ENCODE measurements around the gene MAL. TPM values are rescaled to one million over a fixed set of nuclear protein-coding genes. Genes with fewer than 3 reads are reported as not detected.
"Not testable (repeated sequence)": the region's sequence is repeated elsewhere in the genome, so short reads cannot be mapped to it uniquely, and the experiment has no call there.

The MAL gene
- polyA plus RNA-seq, 12 donors, result 2.7 to 40.6 (median 3.8) TPM; not detected in 2

DNA sequence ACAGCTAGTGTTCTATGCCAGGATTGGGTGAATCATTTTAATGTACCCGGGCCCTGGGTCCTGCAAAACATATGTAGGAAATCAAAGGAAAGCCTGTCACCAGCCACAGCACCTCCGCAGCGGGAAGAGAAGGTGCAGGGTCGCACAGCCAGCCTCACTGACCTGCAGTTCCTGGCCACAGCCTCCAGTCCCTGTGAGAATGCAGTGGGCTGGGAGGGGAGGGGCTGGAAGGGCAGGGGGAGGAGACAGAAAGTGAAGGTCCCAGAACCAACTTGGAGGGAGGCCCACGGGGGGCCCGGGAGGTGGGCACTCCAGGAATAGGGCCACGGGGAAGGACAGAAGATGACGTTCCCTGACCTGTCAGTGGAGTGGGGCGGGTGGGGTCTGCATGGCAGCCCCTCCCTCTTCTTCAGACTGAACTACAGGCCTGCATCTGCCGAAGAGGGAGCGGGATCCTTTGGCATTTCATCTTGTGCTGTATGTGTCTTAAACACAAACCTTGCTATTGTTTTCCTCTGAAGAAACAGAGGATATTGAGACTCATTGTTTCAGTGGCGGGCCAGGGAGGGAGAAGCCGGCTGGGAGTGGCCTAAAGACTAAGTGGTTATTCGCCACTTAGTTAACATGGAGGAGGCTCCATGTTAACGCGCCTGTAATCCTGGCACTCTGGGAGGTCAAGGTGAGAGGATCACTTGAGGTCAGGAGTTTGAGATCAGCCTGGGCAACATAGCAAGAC lies 7.5 kb downstream of the MAL start:
- no peak for DNase-seq

DNA sequence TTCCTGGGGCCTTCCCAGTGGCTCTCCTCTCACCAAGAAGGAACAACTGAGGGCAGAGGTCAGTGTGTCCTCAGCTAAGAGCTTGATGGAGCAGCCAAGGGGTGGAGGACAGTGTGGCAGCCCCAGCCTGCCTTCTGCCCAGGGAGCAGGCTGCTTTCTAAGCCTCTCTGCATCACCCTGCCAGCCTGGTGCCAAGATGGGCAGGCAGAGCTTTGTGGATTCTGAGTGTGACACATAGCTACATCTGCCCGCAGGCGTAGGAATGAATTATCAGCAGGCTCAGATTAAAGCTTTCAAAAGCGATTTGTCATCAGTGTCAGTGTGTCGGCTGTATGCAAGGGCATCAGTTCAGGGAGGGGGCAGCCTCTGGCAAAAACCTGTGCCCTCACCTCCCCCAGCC lies 8.7 kb downstream of the MAL start:
- no peak for DNase-seq

DNA sequence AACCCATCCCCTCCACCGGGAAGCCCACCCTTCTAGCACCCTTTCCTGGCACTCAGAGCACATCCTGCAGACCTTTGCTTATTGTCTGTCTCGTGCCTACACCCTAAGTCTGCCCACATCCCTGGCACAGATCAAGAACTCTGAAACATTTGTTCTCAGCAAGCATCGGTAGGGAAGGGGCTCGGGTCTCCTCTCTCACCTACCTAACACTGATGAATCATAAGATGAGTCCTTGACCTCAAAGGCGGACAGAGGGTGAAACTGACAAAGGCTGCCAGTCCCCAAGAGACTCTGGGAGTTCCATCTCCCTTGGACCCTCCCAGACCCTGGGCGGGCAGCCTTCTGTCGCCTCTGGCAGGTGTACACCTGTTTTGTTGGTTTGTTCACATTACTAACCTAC lies 9.3 kb downstream of the MAL start:
- DNase-seq, result no peak

DNA sequence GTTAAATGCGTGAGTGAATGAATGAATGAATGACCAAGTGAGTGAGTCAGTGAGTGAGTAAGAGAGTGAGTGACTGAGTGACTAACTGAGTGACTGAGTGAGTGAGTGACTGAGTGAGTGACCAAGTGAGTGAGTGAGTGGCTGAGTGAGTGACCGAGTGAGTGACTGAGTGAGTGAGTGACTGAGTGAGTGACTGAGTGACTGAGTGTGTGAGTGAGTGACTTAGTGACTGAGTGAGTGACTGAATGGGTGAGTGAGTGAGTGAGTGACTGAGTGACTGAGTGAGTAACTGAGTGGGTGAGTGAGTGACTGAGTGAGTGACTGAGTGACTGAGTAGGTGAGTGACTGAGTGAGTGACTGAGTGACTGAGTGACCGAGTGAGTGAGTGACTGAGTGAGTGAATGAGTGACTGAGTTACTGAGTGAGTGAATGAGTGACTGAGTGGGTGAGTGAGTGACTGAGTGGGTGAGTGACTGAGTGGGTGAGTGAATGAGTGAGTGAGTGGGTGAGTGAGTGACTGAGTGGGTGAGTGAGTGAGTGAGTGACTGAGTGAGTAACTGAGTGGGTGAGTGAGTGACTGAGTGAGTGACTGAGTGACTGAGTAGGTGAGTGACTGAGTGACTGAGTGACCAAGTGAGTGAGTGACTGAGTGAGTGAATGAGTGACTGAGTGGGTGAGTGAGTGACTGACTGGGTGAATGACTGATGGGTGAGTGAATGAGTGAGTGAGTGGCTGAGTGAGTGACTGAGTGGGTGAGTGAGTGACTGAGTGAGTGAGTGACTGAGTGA lies 11.3 kb downstream of the MAL start:
- DNase-seq, result no peak

DNA sequence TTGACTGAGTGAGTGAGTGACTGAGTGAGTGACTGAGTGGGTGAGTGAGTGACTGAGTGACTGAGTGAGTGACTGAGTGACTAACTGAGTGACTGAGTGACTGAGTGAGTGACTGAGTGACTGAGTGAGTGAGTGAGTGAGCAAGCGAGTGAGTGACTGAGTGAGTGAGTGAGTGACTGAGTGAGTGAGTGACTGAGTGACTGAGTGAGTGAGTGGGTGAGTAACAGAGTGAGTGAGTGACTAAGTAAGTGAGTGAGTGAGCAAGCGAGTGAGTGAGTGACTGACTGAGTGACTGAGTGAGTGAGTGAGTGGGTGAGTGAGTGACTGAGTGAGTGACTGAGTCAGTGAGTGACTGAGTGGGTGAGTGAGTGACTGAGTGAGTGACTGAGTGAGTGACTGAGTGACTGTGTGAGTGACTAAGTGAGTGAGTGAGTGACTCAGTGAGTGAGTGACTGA lies 11.9 kb downstream of the MAL start:
- DNase-seq, result no peak

DNA sequence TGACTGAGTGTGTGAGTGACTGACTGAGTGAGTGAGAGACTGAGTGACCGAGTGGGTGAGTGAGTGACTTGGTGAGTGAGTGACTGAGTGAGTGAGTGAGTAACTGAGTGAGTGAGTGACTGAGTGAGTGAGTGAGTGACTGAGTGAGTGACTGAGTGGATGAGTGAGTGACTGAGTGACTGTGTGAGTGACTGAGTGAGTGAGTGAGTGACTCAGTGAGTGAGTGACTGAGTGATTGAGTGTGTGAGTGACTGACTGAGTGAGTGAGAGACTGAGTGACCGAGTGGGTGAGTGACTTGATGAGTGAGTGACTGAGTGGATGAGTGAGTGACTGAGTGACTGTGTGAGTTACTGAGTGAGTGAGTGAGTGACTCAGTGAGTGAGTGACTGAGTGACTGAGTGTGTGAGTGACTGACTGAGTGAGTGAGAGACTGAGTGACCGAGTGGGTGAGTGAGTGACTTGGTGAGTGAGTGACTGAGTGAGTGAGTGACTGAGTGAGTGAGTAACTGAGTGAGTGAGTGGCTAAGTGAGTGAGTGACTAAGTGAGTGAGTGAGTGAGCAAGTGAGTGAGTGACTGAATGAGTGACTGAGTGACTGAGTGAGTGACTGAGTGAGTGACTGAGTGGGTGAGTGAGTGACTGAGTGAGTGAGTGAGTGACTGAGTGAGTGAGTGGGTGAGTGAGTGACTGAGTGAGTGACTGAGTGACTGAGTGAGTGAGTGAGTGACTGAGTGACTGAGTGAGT lies 12.5 kb downstream of the MAL start:
- not testable (repeated sequence) for DNase-seq

DNA sequence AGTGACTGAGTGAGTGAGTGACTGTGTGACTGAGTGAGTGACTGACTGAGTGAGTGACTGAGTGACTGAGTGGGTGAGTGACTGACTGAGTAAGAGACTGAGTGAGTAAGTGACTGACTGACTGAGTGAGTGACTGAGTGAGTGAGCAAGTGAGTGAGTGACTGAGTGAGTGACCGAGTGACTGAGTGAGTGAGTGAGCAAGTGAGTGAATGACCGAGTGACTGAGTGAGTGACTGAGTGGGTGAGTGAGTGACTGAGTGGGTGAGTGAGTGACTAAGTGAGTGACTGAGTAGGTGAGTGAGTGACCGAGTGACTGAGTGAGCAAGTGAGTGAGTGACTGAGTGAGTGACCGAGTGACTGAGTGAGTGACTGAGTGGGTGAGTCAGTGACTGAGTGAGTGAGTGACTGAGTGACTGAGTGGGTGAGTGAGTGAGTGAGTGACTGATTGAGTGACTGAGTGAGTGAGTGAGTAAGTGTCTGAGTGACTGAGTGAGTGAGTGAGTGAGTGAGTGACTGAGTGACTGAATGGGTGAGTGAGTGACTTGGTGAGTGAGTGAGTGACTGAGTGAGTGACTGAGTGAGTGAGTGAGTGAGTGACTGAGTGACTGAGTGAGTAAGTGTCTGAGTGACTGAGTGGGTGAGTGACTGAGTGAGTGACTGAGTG lies 13.3 kb downstream of the MAL start:
- DNase-seq, result no peak

DNA sequence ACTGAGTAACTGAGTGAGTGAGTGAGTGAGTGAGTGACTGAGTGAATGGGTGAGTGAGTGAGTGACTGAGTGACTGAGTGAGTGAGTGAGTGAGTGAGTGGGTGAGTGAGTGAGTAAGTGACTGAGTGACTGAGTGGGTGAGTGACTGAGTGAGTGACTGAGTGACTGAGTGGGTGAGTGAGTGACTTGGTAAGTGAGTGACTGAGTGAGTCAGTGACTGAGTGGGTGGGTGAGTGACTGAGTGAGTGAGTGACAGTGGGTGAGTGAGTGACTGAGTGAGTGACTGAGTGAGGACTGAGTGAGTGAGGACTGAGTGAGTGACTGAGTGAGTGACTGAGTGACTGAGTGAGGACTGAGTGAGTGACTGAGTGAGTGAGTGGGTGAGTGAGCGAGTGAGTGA lies 13.9 kb downstream of the MAL start:
- DNase-seq, result no peak

DNA sequence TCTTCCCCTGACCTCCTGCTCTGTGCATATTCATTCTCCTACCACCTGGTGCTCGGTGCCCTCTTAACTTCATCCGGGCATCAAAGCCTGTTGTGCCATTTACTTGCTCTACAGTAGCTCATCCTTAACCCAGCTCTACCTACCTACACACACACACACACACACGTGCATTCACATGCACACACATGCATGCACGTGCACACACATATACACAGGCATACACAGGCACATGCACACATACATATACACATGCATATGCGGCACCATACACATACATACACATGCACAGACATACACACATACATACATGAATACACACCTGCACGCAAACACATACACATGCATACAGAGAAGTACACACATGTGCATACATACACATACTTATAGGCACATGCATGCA lies 14.5 kb downstream of the MAL start:
- DNase-seq, result no peak

DNA sequence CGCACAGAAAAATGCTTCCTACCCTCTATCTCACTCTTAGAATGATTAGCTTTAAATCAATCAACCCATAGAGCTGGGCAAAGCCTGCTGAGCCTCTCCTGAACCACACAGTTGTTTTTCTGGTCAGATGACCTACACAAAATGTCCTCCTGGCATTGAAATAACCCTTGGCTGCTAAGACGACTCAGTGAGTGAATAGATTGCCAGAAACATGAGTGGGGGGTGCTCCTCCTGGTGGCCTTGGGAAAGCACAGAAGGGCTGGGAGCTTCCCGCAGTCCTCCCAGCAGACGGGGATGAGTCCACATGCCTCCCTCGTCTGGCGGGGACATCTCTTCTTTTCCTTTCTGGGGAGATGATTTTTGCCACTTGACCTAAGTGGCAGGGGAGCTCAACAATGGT lies 14.9 kb downstream of the MAL start:
- no peak for DNase-seq

DNA sequence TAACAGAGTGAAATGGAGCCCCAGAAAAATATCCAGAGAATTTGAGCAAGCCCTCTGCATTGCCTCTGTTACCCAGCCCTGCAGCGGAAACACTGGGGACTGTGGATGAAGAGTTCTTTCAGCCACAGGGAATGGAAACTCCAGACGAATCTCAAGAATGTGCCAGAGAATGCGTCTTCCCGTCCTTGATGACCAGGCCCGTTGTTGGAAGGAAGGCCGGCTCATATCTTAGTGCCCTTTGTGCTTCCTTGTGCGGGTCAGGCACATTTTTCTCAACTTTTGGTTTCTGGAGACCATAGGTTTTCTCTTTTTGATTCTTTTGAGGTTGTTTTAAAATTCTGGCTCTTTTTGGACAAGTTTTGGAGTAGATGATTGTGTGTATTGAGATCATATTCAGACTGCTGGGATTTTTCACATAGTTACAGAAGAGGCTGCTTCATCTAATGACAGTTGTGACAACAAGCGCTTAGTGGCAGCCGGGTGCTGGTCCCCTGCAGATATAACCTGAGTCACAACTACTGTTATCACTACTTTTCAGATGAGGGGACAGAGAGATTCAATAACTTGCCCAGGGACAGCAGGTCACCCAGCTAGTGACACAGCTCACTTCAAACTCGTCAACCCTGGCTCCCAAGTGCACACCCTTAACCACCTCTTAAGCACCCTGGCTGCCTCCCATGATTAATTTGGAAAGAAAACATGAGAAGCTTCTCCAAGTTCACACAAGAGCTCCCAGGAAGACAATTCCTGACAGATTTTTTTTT lies 15.7 kb downstream of the MAL start:
- no peak for DNase-seq

DNA sequence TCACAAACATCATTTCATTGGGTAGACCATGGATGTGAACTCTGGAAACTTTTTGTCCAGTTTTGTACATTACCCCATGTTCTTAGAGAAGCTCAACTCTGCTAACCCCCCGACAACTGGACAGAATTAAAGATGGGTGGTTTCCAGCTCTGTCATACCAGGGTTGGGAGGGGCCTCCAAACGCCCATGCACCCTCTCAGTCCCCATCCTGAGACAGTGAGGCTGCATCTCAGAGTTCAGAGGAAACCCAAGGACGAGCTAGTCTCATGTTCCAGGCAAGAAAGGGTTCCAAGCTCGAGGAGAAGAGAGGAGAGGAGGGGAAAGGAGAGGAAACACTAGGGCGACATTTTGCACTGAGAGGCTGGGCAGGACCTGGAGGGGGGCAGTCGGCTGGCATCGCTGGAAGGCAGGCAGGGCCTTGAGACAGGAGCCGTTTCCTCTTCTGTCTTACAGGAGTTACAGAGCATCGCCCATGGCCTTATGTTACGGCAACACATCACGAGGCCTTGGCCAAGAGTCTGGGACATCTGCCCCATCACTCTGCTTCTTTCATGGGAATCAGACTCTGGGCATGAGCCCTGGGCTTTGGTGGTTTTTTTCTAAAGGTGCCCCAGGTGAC lies 16.4 kb downstream of the MAL start:
- DNase-seq, result no peak

DNA sequence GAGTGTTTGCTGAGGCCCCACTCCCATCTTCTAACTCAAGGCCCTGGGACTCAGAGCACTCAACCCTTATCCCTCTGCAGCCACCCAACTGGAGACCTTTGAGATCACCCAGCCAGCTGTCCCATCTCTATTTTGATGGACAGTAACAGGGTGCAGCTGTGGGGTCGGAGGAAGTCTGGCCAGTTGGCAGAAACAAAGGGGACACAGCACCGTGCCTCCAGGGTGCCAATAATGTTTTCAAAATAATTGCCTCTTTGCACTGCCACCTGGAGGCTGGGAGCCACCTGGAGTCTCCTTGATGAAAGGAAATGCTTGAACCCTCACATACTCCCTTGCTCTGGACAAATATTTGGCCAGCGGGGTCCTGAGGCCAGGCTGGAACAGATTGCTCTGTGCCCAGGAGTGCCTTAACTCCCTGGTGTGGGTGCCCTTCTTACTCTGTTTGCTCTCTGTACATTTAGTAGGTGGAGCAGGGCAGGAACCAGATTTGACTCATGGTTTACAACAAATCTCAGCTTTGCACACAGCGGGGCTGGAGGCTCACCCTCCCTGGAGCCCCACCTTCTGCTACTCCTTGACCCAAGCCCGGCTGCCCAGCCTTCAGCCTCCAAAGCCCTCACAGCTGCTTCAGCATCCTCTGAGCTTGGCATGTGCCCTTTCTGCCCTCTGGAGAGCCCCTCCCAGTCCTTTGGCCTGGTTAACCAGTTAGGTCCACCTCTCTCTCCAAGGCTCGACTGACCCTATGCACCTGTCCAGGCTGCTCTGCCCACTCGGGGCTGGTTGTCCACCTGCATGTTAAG lies 17.2 kb downstream of the MAL start:
- DNase-seq, result no peak

DNA sequence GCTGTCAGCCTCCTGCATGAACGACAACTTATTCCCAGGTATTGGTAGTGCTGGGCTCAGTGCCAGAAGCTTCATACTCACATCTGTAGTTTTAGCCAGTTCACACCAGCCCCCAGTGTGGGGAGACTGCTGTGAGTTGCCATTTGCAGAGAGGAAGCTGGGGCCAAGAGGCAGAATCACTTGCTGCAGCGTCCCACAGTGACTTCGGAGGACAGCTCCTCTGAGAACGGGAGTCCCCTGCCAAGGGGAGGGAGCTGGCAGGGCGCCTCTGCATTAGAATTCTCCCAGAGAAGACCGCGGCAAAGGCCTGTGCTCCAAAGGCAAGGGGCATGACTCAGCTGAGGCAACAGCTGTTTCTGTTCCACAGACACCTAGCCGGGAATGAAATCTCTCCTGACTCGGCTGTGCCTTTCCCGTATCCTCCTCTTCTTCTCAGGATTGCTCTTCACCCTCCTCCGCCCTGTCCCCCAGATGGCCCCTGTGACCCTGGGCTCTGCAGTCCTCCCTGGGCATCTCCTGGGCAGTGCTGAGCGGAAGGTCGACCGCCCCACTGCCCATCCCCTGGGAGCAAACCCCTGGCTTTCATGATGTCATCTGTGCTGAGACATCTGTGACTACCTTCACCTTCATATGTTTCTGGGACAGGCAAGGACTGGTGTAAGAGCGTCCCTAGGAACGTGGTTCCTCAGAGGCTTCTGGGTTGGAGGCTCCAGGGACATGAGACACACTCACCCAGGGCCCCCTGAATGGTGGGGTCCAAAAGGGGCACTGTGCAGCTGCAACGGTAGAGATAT lies 18.0 kb downstream of the MAL start:
- DNase-seq, result peak; percentile 65

DNA sequence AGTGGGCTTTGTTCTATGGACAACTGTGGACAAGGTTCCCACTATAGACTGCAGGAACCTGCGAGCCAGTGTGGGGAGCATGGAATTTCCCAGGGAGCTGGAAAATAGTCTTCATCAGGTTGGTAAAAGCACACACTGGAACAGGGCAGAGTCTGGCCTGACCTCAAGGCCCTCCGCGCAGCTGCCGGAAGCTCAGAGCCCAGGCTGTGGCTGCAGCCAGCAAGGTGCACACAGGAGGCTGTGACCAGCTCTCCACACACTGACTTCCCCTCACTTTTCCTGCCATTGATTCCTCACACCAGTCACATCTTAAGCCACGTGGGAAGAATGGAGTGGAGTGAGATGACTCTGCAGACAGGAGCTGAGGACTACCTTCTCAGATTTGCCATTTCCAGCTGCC lies 19.1 kb downstream of the MAL start:
- DNase-seq, result no peak

DNA sequence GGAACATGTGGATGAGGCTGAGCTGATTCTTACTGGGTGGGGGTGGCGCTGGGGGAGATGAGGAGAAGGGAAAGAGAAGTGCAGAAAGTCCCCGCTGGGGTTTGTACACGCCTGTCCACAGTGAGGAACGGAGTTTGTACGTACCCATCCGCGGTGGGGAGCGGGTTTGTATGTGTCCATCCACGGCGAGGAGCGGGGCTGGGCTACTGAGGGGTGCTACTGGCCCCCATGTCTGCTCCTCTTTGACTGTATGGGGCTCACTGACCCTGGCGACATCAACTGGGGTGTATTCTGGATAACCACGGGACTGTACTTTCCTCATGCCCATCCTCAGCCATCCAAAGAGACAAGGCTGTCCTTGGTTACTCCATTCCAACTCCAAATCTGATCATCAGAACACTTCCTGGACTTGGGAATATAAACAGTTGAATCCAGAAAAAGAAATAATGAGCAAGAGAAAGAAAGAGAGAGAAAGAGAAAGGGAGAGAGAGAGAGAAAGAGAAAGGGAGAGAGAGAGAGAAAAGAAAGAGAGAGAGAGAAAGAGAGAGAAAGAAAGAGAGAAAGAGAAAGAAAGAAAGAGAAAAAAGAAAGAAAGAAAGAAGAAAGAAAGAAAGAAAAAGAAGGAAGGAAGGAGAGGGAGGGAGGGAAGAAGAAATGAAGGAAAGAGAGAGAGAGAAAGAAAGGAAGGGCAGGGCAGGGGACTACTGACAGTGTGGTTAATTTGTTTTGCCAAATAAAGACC lies 21.0 kb downstream of the MAL start:
- DNase-seq, result no peak

DNA sequence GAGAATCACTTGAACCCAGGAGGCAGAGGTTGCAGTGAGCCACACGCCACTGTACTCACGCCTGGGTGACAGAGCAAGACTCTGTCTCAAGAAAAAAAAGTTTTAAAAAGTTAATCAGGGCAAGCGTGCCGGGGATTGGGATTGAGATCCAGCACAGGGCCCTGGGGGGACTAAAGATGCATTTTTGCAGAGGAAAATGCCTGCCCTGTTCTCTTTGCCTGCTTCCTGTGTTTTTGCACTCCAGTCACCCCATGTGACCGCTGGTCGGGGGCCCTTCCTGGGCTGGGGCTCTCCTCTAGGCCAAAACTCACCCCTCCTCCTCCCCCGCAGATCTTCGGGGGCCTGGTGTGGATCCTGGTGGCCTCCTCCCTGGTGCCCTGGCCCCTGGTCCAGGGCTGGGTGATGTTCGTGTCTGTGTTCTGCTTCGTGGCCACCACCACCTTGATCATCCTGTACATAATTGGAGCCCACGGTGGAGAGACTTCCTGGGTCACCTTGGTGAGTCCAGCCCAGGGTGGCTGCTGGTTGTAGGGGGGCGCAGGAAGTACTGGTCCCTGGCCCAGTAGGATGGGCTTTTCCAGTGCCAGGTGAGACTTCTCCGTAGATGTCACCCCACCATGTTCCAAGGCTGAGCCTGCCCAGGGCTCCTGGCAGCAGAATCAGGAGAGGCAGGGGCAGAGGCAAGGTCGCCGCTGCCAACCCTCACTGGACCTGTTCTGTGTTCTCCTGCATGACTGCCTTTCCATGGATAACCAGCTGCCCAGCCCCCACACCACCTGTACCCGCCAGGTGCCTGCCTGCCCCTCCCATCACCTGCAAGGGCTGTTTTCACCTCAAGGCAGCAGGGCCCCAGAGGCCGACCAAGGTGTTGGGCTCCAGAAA lies 22.4 kb downstream of the MAL start:
- DNase-seq, result no peak
